Stimulated activated CD8-positive, alpha-beta memory T cell treated with anti-CD3 and anti-CD28 coated beads, Interleukin-4, amount 100 ng/mL, for 24 hours (primary cell): Measurements from ENCODE around the gene OPRD1.

ENCODE experiments used
- DNase-seq: peaks from one replicate; pipeline ENCODE4 v3.0.0-alpha.2; 2020; ENCODE audit warnings: low read depth

The OPRD1 gene

GRCh38 chr1:28885472-28885877, 73.5 kb downstream of the OPRD1 start:
- no peak for DNase-seq

DNA sequence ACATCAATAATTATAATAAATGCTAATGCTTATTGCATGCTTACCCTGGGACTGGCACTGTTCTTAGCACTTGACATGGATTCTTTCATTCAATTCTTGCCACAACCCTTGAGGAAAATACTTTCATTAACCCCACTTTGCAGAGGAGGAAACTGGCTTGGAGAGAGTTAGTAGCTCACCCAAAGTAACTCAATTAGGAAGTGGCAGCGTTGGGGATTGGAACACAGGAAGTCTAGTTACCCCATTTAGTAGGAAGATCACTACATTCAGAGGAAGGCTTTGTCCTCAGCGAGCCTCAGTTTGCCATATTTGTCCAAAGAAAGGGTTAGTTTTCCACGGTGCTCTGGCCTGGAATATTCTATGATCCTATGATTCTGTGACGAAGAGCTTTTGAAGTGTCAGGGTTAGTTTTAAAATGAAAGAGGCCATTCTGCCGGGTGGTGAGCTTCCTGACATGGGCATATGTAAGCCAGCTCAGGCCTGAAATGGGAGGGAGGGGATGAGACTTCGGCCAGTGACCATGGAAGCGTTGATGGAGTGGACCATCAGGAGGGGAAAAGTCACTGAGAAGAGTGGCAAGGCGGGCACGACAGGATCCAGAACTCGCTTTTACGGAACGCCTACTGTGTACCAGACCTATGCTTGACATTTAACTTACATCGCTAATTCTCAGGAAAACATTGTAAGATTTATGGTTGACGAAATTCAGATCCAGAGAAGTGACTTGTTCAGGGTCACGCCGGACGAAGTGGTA, 74.2 kb downstream of the OPRD1 start:
- no peak for DNase-seq

DNA sequence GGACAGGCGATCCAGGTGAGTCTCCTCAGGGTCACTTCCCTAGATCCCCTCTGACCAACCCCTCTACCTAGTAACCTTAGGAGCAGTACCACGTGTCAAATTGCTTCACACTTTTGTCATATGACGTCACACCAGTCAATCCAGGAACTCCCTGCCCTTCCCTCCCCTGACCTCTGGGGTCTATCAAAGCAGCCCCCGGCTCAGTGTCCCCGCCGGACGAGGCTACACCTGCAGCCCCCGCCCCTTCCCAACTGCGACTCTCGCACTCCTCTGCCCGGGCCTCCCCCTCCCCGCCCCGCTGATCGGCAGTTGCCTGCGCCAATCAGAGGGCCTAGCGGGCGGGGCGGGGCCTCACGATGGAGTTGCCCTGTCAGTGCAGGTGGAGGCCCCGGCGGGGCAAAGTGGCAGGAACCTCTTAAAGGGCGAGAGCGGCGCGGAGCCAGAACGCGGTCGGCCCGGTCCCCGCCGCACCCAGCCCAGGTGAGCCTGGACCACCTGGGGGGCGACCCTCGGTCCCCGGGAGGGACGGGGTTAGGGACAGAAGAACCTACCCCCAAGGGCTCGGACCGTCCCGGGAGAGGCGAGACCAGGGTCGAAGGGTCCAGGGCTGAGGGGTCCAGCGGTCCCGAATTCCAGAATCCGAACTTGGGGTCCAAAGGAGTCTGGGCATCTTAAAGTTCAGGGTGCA, 74.9 kb downstream of the OPRD1 start:
- DNase-seq = peak; percentile 81

- DNase-seq = peak; percentile 29
Observed at GRCh38 chr1:28887419-28887834, 75.5 kb downstream of the OPRD1 start.

GRCh38 chr1:28887835-28888682, 76.1 kb downstream of the OPRD1 start:
- no peak for DNase-seq

GRCh38 chr1:28888915-28889314, 76.9 kb downstream of the OPRD1 start:
- DNase-seq = no peak

DNA sequence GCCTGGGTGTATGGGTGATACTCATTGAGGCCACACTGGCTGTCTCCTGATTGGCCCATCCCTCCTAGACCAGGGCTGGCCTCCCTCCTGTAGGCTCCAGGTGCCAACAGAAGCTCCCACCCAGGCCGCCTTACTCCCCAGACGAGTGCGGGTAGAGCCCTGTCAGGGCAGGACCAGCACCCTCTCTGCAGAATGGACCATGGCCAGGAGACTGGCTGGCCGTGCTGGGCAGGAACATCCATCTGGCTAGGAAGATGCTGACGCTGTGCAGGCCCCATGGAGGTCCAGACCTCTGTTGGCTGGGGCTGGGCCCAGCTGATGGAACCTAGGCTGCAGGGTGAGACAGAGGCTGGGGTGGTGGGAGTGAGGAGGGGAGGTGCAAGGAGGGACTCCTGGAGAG, 77.4 kb downstream of the OPRD1 start:
- no peak for DNase-seq

DNA sequence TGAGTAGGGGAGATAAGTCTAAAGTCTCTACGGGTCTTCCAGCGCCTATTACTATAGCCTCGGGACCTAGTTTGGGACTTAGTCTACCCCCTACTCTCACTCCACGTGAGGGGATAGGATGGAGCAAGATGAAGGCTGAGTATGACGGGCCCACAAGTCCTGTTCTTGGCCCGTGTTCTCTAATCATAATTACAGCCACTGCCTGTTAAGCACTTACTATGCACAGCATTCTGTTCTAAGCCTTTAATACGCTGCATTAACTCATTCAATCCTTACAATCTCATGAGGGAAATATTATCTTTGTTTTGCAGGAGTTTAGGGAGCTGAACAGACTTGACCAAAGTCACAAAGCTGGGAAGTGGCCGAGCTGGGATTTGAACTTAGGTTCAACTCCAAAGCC, 78.5 kb downstream of the OPRD1 start:
- no peak for DNase-seq

DNA sequence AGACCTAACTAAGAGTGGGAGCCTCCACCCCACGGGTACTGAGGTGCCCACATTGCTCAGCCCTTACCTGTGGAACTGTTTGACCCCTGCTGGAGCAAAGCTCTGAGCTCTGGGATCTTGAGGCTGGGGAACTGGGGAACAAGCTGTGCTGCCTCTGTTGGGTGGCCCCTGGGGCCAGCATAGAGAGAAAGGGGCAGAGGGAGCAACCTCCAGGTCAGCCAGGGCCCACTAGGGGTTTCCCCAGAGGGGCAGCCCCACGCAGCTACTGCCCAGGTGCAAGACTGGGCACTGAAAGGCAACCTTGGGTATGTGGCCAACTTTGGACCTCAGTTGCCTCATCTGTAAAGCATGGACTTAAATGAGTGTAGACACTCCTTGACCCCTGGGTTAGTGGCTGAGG, 78.9 kb downstream of the OPRD1 start:
- no peak for DNase-seq

DNA sequence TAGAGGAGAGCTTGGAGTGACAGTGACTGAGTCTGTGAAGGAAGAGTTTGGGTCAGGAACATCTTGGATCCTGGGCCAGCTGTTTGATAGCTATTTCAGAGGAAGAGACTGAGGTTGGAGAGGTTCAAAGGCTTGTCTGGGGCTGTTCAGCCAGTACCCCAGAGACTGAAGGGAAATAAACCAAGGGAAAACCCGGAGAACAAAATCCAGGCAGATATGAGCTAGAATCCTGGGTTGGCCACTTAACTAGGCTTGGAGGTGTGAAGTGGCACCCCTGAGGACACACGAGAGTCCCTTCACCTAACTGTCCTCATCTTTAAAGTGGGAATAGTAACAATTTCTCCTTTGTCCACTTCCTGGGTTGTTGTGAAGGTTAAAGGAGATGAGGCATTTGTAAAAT, 79.3 kb downstream of the OPRD1 start:
- no peak for DNase-seq

DNA sequence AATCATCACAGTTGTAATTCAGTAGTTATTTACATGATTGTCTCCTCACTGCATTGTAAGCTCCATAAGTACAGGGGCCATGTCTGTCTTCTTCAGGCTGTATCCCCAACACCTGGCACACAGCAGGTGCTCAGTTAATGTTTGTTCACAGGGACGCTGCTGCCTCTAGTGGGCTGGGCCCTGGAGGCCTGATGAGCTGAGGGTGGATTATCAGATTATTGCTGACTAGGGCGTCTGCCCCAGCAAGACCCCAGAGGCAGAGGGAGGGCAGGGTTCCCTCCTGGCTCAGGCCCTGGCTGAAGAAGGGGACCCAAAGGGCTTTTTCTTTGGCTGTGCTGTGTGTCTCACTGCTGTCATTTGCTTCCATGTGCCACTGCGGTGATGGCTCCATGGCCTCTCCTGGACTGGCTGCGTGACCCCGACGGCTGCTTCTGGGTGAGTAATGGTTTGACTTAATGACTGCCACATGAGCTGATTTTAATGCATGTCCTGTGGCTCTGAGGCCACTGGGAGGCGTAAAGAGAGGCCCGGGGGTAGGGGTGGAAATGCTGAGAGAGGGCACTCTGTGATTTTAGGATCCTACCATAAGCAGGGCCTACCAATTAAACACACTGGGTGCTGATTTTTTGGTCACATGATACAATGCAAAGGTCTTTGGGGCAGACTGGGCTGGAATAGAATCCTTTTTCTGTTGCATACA, 81.6 kb downstream of the OPRD1 start:
- DNase-seq = no peak

DNA sequence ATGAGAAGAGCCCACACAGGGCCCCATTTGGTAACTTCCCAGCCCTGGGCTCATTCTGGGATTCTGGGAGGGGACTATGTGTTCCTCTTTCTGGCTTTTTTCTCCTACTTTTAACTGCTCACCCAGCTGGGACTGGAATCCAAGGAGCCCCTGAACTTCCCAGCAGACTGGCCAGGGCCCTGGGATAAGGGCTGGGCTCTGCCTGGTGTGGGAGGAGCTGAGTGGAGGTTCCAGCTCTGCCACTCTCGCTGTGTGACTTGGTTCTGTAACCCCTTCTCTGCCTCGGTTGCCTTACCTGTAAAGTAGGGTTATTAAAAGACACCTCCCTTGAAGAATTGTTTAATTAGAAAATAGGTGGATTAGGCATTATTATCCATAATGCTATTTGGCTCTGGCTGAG, 82.8 kb downstream of the OPRD1 start:
- no peak for DNase-seq

DNA sequence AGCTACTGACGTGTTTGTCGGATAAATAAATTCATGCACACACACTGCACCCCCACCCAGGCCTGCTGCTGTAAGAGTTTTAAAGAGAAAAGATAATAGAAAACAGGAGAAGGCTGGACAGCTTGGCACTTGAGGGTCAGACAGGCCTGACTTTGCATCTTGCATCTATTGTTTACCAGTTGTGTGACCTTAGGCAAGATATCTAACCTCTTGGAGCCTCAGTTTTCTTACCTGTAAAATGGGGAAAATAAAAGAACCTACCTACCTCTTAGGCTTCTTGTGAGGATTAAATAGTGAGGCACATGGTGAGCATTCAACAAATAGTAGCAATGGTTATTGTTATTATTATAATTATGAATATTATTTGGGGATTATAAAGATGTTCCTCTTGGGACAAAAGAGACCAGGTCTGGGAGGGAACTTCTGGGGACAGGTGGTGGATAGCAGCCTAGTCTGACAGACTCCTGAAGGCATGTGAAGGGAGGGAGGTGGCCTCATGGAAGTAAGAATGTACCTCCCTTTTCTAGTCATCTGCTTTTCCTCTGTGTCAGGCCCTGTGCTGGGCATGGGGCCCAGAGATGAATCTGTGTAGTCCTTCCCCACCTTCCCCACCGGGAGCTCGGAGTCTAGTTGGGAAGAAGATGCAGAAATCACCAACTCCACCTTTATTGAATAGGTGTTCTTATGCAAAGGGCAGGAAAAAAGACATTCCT, 84.1 kb downstream of the OPRD1 start:
- no peak for DNase-seq

- DNase-seq = no peak
Observed at GRCh38 chr1:28896609-28896986, 84.6 kb downstream of the OPRD1 start.

DNA sequence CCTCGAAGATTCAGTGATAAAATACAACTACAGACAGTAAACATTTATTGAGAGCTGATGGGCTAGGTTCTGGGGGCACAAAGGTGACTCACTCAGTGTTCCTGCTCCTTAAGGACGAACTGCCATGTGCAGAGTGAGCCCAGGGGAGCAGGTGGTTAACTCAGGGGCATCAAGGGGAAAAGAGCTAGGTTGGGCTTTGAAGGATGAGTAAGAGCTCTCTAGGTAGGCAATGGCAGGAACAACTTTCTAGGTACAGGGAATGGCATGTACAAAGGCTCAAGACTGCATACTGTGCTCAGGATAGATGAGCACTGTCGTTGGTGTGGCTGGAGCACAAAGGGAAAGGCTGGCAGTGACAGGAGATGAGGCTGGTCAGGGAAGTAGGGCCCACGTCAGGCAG, 85.8 kb downstream of the OPRD1 start:
- DNase-seq = no peak

DNA sequence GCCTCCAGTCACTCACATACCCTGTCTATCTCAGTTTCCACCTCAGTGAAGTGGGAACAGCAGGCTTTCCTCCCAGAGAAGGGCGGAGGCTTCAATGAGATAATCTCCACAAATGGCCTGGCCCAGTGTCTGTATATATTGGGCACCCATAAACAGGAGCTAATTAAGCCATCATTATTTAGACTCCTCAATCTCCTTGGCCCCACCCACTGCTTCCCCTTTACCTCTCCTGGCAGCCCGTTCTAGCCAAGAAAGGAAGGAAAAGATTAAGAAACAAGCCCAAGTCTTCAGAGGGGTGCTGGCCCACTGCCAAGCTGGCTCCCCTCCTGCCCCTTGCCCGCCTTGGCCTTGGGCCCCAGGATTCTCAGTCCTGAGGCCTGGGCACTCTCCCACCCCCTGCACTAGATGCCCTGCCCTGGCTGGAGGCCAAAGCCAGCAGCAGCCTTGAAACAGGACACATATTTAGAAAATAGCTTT, 86.5 kb downstream of the OPRD1 start:
- no peak for DNase-seq

DNA sequence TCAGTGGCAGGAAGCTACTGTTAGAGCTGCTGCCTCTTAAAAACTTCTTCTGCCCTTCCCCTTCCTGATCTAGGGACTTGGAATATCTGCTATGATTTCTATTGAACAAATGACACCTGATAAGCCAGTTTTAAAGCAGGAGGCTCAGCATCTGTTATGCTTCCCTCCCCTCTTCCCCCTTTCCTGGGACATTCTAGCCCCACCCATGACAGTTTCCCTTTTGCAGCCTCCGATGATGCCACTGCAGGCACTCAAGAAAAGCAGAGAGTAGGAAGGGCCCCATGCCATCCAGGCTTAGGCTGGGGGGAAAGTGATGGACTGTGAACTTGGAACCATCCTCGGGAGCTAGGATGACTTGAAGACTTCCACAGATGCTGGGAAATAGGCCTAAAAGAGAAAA, 87.3 kb downstream of the OPRD1 start:
- no peak for DNase-seq

DNA sequence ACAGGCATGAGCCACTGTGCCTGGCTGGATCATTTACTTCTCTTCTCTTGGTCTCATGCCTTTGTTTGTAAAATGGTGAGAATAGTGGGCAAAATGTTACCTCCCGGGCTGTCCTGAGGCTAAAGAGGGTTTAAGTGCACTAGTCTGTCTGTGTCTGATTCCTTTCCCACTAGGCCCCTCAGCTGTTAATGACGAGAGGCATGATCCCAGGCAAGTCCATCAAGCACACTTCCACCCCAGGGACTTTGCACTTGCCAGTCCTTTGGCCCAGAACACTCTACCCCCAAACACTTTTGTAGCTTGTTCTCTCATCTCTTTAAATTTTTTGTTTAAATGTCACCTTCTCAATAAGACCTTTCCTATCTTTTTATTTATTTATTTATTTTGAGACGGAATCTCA, 88.6 kb downstream of the OPRD1 start:
- no peak for DNase-seq

- DNase-seq = no peak
Observed at GRCh38 chr1:28902738-28903137, 90.8 kb downstream of the OPRD1 start.

GRCh38 chr1:28905921-28906666, 94.1 kb downstream of the OPRD1 start:
- no peak for DNase-seq

DNA sequence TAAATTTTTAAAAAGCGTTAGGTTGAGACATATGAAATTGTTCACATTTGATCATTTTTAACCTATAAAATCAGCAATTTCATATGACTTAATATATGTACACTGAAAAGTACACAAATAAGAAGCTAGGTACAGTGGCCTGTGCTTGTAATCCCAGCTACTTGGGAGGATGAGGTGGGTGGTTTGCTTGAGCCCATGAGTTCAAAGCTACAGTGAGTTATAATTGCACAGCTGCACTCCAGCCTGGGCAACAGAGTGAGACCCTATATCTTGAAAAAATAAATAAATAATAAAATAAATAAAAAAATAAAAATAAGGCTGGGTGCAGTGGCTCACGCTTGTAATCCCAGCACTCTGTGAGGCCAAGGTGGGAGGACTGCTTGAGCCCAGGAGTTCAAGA, 97.2 kb downstream of the OPRD1 start:
- no peak for DNase-seq
